Measurements from ENCODE around the gene E2F2. TPM values are rescaled to one million over a fixed set of nuclear protein-coding genes. Genes with fewer than 3 reads are reported as not detected.
A peak's percentile ranks its signal among the peaks of the same experiment; 100 is the strongest.

Gene E2F2
- polyA plus RNA-seq, 1 of the 3 experiments (the other 2 are of a cell fraction): 0.43 TPM

DNA sequence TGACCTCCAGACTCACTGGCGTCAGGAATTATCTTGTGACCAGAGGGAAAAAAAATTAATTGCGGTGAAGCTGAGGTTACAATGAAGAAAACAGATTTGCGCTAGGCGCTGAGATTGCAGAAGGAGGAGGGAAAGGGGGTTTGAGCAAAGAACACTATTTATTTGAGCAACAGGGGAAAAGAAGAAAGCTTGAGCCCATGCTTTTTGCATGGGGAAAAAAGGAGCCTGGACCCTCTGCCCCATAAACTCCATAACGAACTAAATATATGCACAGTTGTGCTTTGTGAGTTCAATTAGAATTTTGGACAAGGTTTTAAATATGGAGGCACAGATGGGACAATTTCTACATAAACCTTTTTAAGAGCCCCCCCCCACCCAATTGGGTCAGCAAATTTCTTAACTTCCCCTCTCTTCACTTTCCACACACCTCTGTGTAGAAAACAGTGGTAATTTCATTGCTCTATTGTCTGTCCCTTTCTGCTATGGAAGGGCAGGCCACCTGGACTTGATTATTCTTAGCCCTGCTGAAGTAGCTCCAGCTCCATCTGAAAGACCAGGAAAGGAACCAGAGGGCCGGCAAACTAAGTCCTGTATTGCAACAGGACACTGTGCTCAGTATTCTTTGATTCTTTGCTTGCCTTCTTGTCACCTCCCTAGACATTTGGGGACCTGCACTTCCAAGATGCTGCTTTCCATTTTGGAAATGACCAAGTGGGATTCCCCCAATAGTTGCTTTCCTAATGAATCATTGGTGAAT is 29.1 kb upstream of the E2F2 start:
- Histone ChIP-seq H3K4me3 (ENCODE audit: low read depth in 2 of 2, low read length in 1 of 2) (peak overlapping the region; percentile 88 to 92), H3K9me3 (no peaks in the 10 kb centered on the region), H3F3A (replicated peaks; ENCODE audit: insufficient read depth) (peaks cover 72% of the 10 kb centered on the region), H3K36me3 (replicated peaks in 1 of 2; ENCODE audit: control insufficient read depth in 1 of 2, insufficient read depth in 2 of 2, low read length in 1 of 2) (peaks cover 2 to 23% of the 10 kb centered on the region in 2 experiments), H3K9me2 (no peaks in the 10 kb centered on the region), H3K4me1 (ENCODE audit: control insufficient read depth in 1 of 2, insufficient read depth in 2 of 2, low read depth in 1 of 2, low read length in 1 of 2) (peaks cover 64 to 72% of the 10 kb centered on the region in 2 experiments), H4K20me1 (ENCODE audit: insufficient read depth) (peaks cover 30% of the 10 kb centered on the region), H3K9ac (peak overlapping the region; percentile 99), H2AFZ (ENCODE audit: low read depth) (no peak overlapping the region; the same call in 1 of the 2 replicates), H3K27me3 (ENCODE audit: insufficient read depth) (no peaks in the 10 kb centered on the region), H3K27ac (ENCODE audit: low read depth in 2 of 2, low read length in 1 of 2) (peak overlapping the region; percentile 98 to 100), H3K4me2 (peak overlapping the region; percentile 80), H3K79me2 (ENCODE audit: insufficient read depth) (peaks cover 41% of the 10 kb centered on the region)
- TF ChIP-seq, protein P1, sequence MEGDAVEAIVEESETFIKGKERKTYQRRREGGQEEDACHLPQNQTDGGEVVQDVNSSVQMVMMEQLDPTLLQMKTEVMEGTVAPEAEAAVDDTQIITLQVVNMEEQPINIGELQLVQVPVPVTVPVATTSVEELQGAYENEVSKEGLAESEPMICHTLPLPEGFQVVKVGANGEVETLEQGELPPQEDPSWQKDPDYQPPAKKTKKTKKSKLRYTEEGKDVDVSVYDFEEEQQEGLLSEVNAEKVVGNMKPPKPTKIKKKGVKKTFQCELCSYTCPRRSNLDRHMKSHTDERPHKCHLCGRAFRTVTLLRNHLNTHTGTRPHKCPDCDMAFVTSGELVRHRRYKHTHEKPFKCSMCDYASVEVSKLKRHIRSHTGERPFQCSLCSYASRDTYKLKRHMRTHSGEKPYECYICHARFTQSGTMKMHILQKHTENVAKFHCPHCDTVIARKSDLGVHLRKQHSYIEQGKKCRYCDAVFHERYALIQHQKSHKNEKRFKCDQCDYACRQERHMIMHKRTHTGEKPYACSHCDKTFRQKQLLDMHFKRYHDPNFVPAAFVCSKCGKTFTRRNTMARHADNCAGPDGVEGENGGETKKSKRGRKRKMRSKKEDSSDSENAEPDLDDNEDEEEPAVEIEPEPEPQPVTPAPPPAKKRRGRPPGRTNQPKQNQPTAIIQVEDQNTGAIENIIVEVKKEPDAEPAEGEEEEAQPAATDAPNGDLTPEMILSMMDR (IDR thresholded peaks at IDR 0.05): no peak
- TF ChIP-seq TAF1 (IDR thresholded peaks at IDR 0.05; ENCODE audit: borderline replicate concordance, low read depth, low read length): peak; percentile 8; the same call in 1 of the 2 replicates
- TF ChIP-seq, protein P2, sequence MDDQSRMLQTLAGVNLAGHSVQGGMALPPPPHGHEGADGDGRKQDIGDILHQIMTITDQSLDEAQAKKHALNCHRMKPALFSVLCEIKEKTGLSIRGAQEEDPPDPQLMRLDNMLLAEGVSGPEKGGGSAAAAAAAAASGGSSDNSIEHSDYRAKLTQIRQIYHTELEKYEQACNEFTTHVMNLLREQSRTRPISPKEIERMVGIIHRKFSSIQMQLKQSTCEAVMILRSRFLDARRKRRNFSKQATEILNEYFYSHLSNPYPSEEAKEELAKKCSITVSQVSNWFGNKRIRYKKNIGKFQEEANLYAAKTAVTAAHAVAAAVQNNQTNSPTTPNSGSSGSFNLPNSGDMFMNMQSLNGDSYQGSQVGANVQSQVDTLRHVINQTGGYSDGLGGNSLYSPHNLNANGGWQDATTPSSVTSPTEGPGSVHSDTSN (IDR thresholded peaks at IDR 0.05): 0 out of 2 replicates have a peak, but pooled peaks have one; percentile 23
- TF ChIP-seq JUND (IDR thresholded peaks at IDR 0.05): 0 out of 2 replicates have a peak, but pooled peaks have one; percentile 19
- TF ChIP-seq FOXJ3 (CRISPR knock-in tag; IDR thresholded peaks at IDR 0.05): no peak
- TF ChIP-seq FOSL2 (IDR thresholded peaks at IDR 0.05; ENCODE audit: borderline replicate concordance, low read depth): no peak; the same call in 1 of the 2 replicates
- no peak; a peak in 1 of 4 replicates for TF ChIP-seq EP300 (IDR thresholded peaks at IDR 0.05; ENCODE audit: borderline replicate concordance in 1 of 2, low read depth in 1 of 2, low read length in 1 of 2)
- TF ChIP-seq, protein P3, sequence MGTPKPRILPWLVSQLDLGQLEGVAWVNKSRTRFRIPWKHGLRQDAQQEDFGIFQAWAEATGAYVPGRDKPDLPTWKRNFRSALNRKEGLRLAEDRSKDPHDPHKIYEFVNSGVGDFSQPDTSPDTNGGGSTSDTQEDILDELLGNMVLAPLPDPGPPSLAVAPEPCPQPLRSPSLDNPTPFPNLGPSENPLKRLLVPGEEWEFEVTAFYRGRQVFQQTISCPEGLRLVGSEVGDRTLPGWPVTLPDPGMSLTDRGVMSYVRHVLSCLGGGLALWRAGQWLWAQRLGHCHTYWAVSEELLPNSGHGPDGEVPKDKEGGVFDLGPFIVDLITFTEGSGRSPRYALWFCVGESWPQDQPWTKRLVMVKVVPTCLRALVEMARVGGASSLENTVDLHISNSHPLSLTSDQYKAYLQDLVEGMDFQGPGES (IDR thresholded peaks at IDR 0.05; ENCODE audit: low read depth, low read length): no peak
- peak; percentile 82 for TF ChIP-seq TCF12 (IDR thresholded peaks at IDR 0.05)
- WGBS (ENCODE audit: low lambda C conversion rate): 1% methylated on average over 6 of the region's 6 CpGs
- CTCF ChIA-PET: interaction anchor here (0.8 to 11.0 kb wide), 13 partner anchors 10 to 185 kb away, joined by 3 to 97 read pairs (median 5); no protein-coding TSS in a partner anchor
- DNase-seq: peak; percentile 41
- POLR2A ChIA-PET: interaction anchor here (0.8 to 2.9 kb wide), 7 partner anchors 8 to 84 kb away, joined by 3 to 14 read pairs (median 3); no protein-coding TSS in a partner anchor

Data from SK-N-SH (cell line).